ENCODE measurements around the gene CHD6. TPM values are rescaled to one million over a fixed set of nuclear protein-coding genes. Genes with fewer than 3 reads are reported as not detected.

CHD6 gene
- total and polyA plus RNA-seq, 2 of the 13 experiments (the other 11 are each of a cell fraction or from before 2014, with no cell fraction given) = 14.4 to 52.0 TPM

DNA sequence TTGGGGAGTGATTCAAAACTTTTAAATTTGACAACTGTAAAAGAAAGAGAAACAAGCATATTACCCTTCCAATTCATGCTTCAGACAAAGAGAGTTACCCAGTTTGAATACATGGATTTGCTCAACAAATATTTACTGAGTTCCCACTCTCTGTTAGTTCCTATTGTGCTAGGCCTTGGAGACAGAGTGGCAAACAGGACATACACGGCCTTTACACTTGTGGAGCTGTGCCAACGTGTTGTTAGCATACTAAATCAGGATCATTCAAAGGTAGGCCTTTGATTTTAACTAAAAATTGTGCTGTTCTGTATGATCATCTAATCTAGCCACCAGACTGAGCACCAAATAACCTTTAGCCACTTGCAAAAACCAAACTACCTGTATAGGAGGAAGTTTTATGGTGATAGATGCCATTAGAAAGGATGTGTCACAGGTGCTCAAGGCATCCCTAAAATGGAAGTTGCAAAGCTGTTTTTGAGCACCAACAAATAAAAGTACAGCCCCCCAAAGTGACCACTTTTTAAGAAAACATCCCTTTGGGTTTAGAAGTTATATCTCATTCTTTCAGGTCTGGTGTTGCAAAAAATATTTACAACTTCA is 84.5 kb downstream of the CHD6 start (continued):
- TF ChIP-seq RAD51 (IDR thresholded peaks at IDR 0.05; ENCODE audit: borderline replicate concordance) = no peak
- no peak for TF ChIP-seq ZNF550 (CRISPR knock-in tag; IDR thresholded peaks at IDR 0.05; ENCODE audit: borderline replicate concordance)
- peak; percentile 73 for TF ChIP-seq ZNF691 (CRISPR knock-in tag; IDR thresholded peaks at IDR 0.05; ENCODE audit: borderline replicate concordance, low read depth)
- TF ChIP-seq ZKSCAN1 (IDR thresholded peaks at IDR 0.05; ENCODE audit: low read length) = no peak
- peak; percentile 76 for TF ChIP-seq ATF2 (CRISPR knock-in tag; IDR thresholded peaks at IDR 0.05)
- TF ChIP-seq, protein P1, sequence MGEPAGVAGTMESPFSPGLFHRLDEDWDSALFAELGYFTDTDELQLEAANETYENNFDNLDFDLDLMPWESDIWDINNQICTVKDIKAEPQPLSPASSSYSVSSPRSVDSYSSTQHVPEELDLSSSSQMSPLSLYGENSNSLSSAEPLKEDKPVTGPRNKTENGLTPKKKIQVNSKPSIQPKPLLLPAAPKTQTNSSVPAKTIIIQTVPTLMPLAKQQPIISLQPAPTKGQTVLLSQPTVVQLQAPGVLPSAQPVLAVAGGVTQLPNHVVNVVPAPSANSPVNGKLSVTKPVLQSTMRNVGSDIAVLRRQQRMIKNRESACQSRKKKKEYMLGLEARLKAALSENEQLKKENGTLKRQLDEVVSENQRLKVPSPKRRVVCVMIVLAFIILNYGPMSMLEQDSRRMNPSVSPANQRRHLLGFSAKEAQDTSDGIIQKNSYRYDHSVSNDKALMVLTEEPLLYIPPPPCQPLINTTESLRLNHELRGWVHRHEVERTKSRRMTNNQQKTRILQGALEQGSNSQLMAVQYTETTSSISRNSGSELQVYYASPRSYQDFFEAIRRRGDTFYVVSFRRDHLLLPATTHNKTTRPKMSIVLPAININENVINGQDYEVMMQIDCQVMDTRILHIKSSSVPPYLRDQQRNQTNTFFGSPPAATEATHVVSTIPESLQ (CRISPR knock-in tag; conservative IDR thresholded peaks at IDR 0.05) = no peak
- no peak for TF ChIP-seq POLR2AphosphoS5 (IDR thresholded peaks at IDR 0.05; ENCODE audit: low read depth, low read length)
- no peak for TF ChIP-seq ZSCAN21 (CRISPR knock-in tag; IDR thresholded peaks at IDR 0.05; ENCODE audit: borderline replicate concordance)
- TF ChIP-seq ZNF3 (CRISPR knock-in tag; IDR thresholded peaks at IDR 0.05) = no peak
- no peak for TF ChIP-seq KIAA2018 (CRISPR knock-in tag; IDR thresholded peaks at IDR 0.05; ENCODE audit: borderline replicate concordance)
- no peak for TF ChIP-seq ZNF773 (CRISPR knock-in tag; IDR thresholded peaks at IDR 0.05; ENCODE audit: borderline replicate concordance)
- TF ChIP-seq REST (IDR thresholded peaks at IDR 0.05; ENCODE audit: borderline replicate concordance in 1 of 2, low read depth in 1 of 2, low read length in 2 of 2) = no peak
- peak; percentile 79 for TF ChIP-seq ZNF792 (CRISPR knock-in tag; IDR thresholded peaks at IDR 0.05)

Measured in HepG2 (cell line).